GM23338 (cell line): Measurements from ENCODE around the gene COX10. TPM values are rescaled to one million over a fixed set of nuclear protein-coding genes. Genes with fewer than 3 reads are reported as not detected.
"Not testable (repeated sequence)": the region's sequence is repeated elsewhere in the genome, so short reads cannot be mapped to it uniquely, and the experiment has no call there.

ENCODE experiments used
- ATAC-seq: fragments of 200-7000 bp; cut with Tn5 transposase; 3 replicates; pipeline ENCODE4 v1.9.1; 2020
- DNase-seq: peaks from one replicate; pipeline ENCODE4 v3.0.0-alpha.2; 2015; ENCODE audit warnings: low spot score
- H2AFZ ChIP-seq: fragments of 200-600 bp; sonication (generic); 2 replicates; pipeline ENCODE4 v1.8.0; 2016; ENCODE audit warnings: antibody characterized with exemption, mild to moderate bottlenecking, moderate library complexity
- H3F3A ChIP-seq: fragments of 200-600 bp; sonication (generic); replicated peaks from 2 replicates; pipeline ENCODE4 v1.8.0; 2017; ENCODE audit warnings: antibody characterized with exemption, mixed run types, low read depth
- H3K27ac ChIP-seq: fragments of 200-600 bp; sonication (generic); 2 replicates; pipeline ENCODE4 v1.6.1; 2016; ENCODE audit warnings: low read depth
- H3K27me3 ChIP-seq: fragments of 200-600 bp; sonication (generic); 2 replicates; pipeline ENCODE4 v1.8.0; 2016; ENCODE audit warnings: mild to moderate bottlenecking, mixed run types, moderate library complexity; ENCODE audit not compliant: insufficient read depth
- H3K36me3 ChIP-seq: fragments of 200-600 bp; sonication (generic); 2 replicates; pipeline ENCODE4 v1.8.0; 2016; ENCODE audit warnings: mild to moderate bottlenecking; ENCODE audit not compliant: insufficient read depth
- H3K4me1 ChIP-seq: fragments of 200-600 bp; sonication (generic); 2 replicates; pipeline ENCODE4 v1.8.0; 2016; ENCODE audit warnings: mild to moderate bottlenecking, moderate library complexity; ENCODE audit not compliant: insufficient read depth
- H3K4me2 ChIP-seq: fragments of 200-600 bp; sonication (generic); 2 replicates; pipeline ENCODE4 v1.7.1; 2017; ENCODE audit warnings: mixed run types
- H3K4me3 ChIP-seq: fragments of 200-600 bp; sonication (generic); 2 replicates; pipeline ENCODE4 v1.6.1; 2016; ENCODE audit warnings: mixed run types
- H3K79me2 ChIP-seq: fragments of 200-600 bp; sonication (generic); replicated peaks from 2 replicates; pipeline ENCODE4 v1.8.0; 2017; ENCODE audit warnings: mild to moderate bottlenecking; ENCODE audit not compliant: insufficient read depth
- H3K9me2 ChIP-seq: fragments of 200-600 bp; sonication (generic); 2 replicates; pipeline ENCODE4 v1.8.0; 2017; ENCODE audit not compliant: insufficient read depth
- H4K20me1 ChIP-seq: fragments of 200-600 bp; sonication (generic); replicated peaks from 2 replicates; pipeline ENCODE4 v1.8.0; 2017; ENCODE audit warnings: mild to moderate bottlenecking; ENCODE audit not compliant: insufficient read depth
- H3K27ac Mint-ChIP-seq: 2 replicates; pipeline ENCODE4 v1.8.0; 2020; ENCODE audit warnings: inconsistent platforms, mild to moderate bottlenecking, moderate library complexity, mixed read lengths
- H3K27me3 Mint-ChIP-seq: 3 replicates; pipeline ENCODE4 v1.8.0; 2022; ENCODE audit warnings: low read depth, mild to moderate bottlenecking, moderate library complexity, mixed read lengths, inconsistent platforms; ENCODE audit not compliant: insufficient read depth, poor library complexity
- H3K36me3 Mint-ChIP-seq: 3 replicates; pipeline ENCODE4 v1.8.0; 2021; ENCODE audit warnings: low read depth, mild to moderate bottlenecking, inconsistent platforms, moderate library complexity, mixed read lengths
- H3K4me1 Mint-ChIP-seq: 3 replicates; pipeline ENCODE4 v1.8.0; 2020; ENCODE audit warnings: mild to moderate bottlenecking, inconsistent platforms, mixed read lengths
- H3K4me3 Mint-ChIP-seq: 3 replicates; pipeline ENCODE4 v1.8.0; 2021; ENCODE audit warnings: moderate library complexity, mild to moderate bottlenecking, inconsistent platforms, mixed read lengths
- H3K9me3 Mint-ChIP-seq: 3 replicates; pipeline ENCODE4 v1.8.0; 2020; ENCODE audit warnings: moderate library complexity, mild to moderate bottlenecking, inconsistent platforms, mixed read lengths
- ZNF114 ChIP-seq: fragments of 250-450 bp; sonication (Bioruptor Pico); IDR thresholded peaks from 2 replicates; pipeline ENCODE4 v1.5.0; 2020; ENCODE audit warnings: mild to moderate bottlenecking, moderate library complexity
- ZNF331 ChIP-seq: fragments of 250-450 bp; sonication (Bioruptor Pico); IDR thresholded peaks from 2 replicates; pipeline ENCODE4 v1.5.0; 2020; ENCODE audit warnings: low read depth, mild to moderate bottlenecking, moderate library complexity
- polyA plus RNA-seq: library from polyadenylated mRNA; unstranded; fragments of >200 nt; fragmentation: Nextera tagmentation; extraction: Ambion mirVana; gene quantifications from 2 replicates; pipeline ENCODE4 v1.2.1, GENCODE V29; 2016
- total RNA-seq: library from RNA; depleted of rRNA; stranded (reverse); fragments of >200 nt; shearing (Covaris generic); gene quantifications from 2 replicates; pipeline ENCODE4 v1.2.3, GENCODE V29; 2014
- TF ChIP-seq, protein P1 (sequence below): IDR thresholded peaks from one replicate; pipeline ENCODE4 v1.6.1; 2018; ENCODE audit warnings: antibody characterized with exemption; ENCODE audit not compliant: unreplicated experiment
- TF ChIP-seq, protein P2 (sequence below), 2 experiments: fragments of 200-600 bp in 1 of 2; sonication (generic) in 1 of 2; conservative IDR thresholded peaks; 2 replicates each; pipeline versions ENCODE4 v1.5.1 to v1.6.1; 2016 to 2017; ENCODE audit warnings: antibody characterized with exemption in 2 of 2, low read depth in 2 of 2, mild to moderate bottlenecking in 2 of 2, moderate library complexity in 1 of 2

The COX10 gene
- total and polyA plus RNA-seq, 2 experiments from 2014 or later: 25.7 to 46.6 TPM

GRCh38 chr17:14228903-14229302 lies 159.6 kb downstream of the COX10 start (continued):
- TF ChIP-seq, protein P1, sequence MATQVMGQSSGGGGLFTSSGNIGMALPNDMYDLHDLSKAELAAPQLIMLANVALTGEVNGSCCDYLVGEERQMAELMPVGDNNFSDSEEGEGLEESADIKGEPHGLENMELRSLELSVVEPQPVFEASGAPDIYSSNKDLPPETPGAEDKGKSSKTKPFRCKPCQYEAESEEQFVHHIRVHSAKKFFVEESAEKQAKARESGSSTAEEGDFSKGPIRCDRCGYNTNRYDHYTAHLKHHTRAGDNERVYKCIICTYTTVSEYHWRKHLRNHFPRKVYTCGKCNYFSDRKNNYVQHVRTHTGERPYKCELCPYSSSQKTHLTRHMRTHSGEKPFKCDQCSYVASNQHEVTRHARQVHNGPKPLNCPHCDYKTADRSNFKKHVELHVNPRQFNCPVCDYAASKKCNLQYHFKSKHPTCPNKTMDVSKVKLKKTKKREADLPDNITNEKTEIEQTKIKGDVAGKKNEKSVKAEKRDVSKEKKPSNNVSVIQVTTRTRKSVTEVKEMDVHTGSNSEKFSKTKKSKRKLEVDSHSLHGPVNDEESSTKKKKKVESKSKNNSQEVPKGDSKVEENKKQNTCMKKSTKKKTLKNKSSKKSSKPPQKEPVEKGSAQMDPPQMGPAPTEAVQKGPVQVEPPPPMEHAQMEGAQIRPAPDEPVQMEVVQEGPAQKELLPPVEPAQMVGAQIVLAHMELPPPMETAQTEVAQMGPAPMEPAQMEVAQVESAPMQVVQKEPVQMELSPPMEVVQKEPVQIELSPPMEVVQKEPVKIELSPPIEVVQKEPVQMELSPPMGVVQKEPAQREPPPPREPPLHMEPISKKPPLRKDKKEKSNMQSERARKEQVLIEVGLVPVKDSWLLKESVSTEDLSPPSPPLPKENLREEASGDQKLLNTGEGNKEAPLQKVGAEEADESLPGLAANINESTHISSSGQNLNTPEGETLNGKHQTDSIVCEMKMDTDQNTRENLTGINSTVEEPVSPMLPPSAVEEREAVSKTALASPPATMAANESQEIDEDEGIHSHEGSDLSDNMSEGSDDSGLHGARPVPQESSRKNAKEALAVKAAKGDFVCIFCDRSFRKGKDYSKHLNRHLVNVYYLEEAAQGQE: no peak
- TF ChIP-seq, protein P2, sequence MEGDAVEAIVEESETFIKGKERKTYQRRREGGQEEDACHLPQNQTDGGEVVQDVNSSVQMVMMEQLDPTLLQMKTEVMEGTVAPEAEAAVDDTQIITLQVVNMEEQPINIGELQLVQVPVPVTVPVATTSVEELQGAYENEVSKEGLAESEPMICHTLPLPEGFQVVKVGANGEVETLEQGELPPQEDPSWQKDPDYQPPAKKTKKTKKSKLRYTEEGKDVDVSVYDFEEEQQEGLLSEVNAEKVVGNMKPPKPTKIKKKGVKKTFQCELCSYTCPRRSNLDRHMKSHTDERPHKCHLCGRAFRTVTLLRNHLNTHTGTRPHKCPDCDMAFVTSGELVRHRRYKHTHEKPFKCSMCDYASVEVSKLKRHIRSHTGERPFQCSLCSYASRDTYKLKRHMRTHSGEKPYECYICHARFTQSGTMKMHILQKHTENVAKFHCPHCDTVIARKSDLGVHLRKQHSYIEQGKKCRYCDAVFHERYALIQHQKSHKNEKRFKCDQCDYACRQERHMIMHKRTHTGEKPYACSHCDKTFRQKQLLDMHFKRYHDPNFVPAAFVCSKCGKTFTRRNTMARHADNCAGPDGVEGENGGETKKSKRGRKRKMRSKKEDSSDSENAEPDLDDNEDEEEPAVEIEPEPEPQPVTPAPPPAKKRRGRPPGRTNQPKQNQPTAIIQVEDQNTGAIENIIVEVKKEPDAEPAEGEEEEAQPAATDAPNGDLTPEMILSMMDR (conservative IDR thresholded peaks at IDR 0.05; ENCODE audit: low read depth in 2 of 2): no peak
- TF ChIP-seq ZNF331 (CRISPR knock-in tag) (no peak), ZNF114 (CRISPR knock-in tag) (no peak)

DNA sequence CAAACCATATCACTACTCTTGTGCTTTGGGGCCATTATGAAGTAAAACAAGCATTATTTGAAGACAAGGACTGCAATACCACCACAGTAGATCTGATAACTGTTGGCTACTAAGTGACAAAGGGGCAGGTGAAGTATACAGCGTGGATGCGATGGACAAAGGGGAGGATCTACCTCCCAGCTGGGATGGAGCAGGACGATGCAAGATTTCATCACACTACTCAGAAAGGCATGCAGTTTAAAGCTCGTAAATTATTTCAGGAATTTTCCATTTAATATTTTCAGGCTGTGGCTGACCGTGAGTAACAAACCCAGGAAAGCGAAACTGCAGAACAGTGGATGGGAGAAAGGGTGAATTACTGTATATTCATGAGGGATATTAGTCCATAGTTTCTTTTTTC lies 161.9 kb downstream of the COX10 start:
- not testable (repeated sequence) for H3K4me1 ChIP-seq, H3K27me3 ChIP-seq, H3F3A ChIP-seq, H3K27ac ChIP-seq, H3K4me3 ChIP-seq, H4K20me1 ChIP-seq, H3K27ac Mint-ChIP-seq, DNase-seq, H3K4me1 Mint-ChIP-seq, H3K79me2 ChIP-seq, H3K4me2 ChIP-seq, H3K36me3 ChIP-seq, H3K27me3 Mint-ChIP-seq, H3K9me2 ChIP-seq, H2AFZ ChIP-seq, H3K4me3 Mint-ChIP-seq, ATAC-seq
- Mint-ChIP-seq H3K36me3 (peaks cover 14% of the 10 kb centered on the region), H3K9me3 (peaks cover 16% of the 10 kb centered on the region)

GRCh38 chr17:14235047-14235446 lies 165.7 kb downstream of the COX10 start:
- not testable (repeated sequence) for H3K27ac ChIP-seq, DNase-seq, H3K4me1 Mint-ChIP-seq, H3K4me3 Mint-ChIP-seq, H3K4me3 ChIP-seq, H3K4me2 ChIP-seq, H3K27ac Mint-ChIP-seq, H3F3A ChIP-seq, H2AFZ ChIP-seq, H3K36me3 ChIP-seq, ATAC-seq, H3K9me2 ChIP-seq, H3K36me3 Mint-ChIP-seq, H3K27me3 Mint-ChIP-seq, H3K4me1 ChIP-seq, H3K9me3 Mint-ChIP-seq, H3K79me2 ChIP-seq, H3K27me3 ChIP-seq, H4K20me1 ChIP-seq

DNA sequence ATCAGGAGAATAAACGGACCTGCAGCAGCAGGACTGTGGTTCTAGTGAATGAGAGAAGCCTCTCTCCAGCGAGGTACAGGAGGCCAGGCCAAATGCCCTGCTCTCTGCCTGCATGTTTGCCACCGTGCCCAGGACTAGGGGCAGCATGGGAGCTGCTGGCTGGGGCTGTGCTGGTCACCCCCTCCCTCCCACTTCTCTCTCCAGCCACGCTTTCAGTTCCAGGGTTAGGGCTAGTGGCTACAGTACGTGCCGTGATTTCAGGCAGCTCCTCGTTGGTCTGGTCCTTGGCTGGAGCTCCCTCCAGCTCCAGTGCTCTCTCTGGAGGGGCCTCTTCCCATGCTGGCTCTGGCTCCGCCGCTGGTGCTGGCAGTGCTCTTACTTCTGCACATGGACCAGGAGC lies 166.7 kb downstream of the COX10 start:
- H3K9me2 ChIP-seq, ATAC-seq, H3K4me1 Mint-ChIP-seq, H3K27me3 Mint-ChIP-seq, H3K9me3 Mint-ChIP-seq, H3K36me3 ChIP-seq, H3K4me3 Mint-ChIP-seq, H4K20me1 ChIP-seq, H3F3A ChIP-seq, H3K36me3 Mint-ChIP-seq, H3K4me2 ChIP-seq, H3K27me3 ChIP-seq, H3K4me3 ChIP-seq, DNase-seq, H2AFZ ChIP-seq, H3K79me2 ChIP-seq, H3K27ac ChIP-seq, H3K27ac Mint-ChIP-seq, H3K4me1 ChIP-seq: not testable (repeated sequence)

- not testable (repeated sequence) for H3K4me1 Mint-ChIP-seq, ATAC-seq, H3K4me2 ChIP-seq, H3K27me3 ChIP-seq, H3K79me2 ChIP-seq, H3K27ac ChIP-seq, H3K36me3 Mint-ChIP-seq, H3K27ac Mint-ChIP-seq, H3K4me1 ChIP-seq, H3K4me3 ChIP-seq, H3K9me2 ChIP-seq, H3K27me3 Mint-ChIP-seq, H3F3A ChIP-seq, H4K20me1 ChIP-seq, H3K9me3 Mint-ChIP-seq, H3K36me3 ChIP-seq, H3K4me3 Mint-ChIP-seq, H2AFZ ChIP-seq, DNase-seq
These were observed 167.5 kb downstream of the COX10 start, which contains the start of gene CDRT15 for GRCh38 chr17:14236762-14237161. CDRT15 (minus strand) TSS chr17:14236862; CDS start chr17:14236833, 29 bp downstream.

GRCh38 chr17:14239271-14239670 lies 170.0 kb downstream of the COX10 start:
- not testable (repeated sequence) for H3K4me2 ChIP-seq, H3K27me3 ChIP-seq, H3K9me3 Mint-ChIP-seq, H3K27ac Mint-ChIP-seq, H2AFZ ChIP-seq, H4K20me1 ChIP-seq, H3K36me3 Mint-ChIP-seq, H3K9me2 ChIP-seq, H3K79me2 ChIP-seq, H3K4me1 Mint-ChIP-seq, H3K27me3 Mint-ChIP-seq, H3K27ac ChIP-seq, H3K4me1 ChIP-seq, H3K36me3 ChIP-seq, ATAC-seq, H3K4me3 Mint-ChIP-seq, H3F3A ChIP-seq, DNase-seq, H3K4me3 ChIP-seq
